Measurements from ENCODE around the gene QRFP.

The QRFP gene

GRCh38 chr9:130888146-130888885 is 8.3 kb downstream of the QRFP start:
- no peak for DNase-seq

- no peak for DNase-seq
Measured at GRCh38 chr9:130887494-130888144, 9.0 kb downstream of the QRFP start.

GRCh38 chr9:130886981-130887380 is 9.6 kb downstream of the QRFP start:
- no peak for DNase-seq

DNA sequence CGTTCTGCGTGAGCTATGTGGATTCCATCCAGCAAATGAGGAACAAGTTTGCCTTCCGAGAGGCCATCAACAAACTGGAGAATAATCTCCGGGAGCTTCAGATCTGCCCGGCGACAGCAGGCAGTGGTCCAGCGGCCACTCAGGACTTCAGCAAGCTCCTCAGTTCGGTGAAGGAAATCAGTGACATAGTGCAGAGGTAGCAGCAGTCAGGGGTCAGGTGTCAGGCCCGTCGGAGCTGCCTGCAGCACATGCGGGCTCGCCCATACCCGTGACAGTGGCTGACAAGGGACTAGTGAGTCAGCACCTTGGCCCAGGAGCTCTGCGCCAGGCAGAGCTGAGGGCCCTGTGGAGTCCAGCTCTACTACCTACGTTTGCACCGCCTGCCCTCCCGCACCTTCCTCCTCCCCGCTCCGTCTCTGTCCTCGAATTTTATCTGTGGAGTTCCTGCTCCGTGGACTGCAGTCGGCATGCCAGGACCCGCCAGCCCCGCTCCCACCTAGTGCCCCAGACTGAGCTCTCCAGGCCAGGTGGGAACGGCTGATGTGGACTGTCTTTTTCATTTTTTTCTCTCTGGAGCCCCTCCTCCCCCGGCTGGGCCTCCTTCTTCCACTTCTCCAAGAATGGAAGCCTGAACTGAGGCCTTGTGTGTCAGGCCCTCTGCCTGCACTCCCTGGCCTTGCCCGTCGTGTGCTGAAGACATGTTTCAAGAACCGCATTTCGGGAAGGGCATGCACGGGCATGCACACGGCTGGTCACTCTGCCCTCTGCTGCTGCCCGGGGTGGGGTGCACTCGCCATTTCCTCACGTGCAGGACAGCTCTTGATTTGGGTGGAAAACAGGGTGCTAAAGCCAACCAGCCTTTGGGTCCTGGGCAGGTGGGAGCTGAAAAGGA is 10.9 kb downstream of the QRFP start:
- no peak for DNase-seq

- DNase-seq, result no peak
Measured at GRCh38 chr9:130884542-130885483, 11.8 kb downstream of the QRFP start.

DNA sequence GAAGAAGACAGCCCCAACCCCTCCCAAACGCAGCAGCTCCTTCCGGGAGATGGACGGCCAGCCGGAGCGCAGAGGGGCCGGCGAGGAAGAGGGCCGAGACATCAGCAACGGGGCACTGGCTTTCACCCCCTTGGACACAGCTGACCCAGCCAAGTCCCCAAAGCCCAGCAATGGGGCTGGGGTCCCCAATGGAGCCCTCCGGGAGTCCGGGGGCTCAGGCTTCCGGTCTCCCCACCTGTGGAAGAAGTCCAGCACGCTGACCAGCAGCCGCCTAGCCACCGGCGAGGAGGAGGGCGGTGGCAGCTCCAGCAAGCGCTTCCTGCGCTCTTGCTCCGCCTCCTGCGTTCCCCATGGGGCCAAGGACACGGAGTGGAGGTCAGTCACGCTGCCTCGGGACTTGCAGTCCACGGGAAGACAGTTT is 12.5 kb downstream of the QRFP start:
- no peak for DNase-seq

GRCh38 chr9:130883479-130883878 is 13.1 kb downstream of the QRFP start:
- DNase-seq, result no peak

DNA sequence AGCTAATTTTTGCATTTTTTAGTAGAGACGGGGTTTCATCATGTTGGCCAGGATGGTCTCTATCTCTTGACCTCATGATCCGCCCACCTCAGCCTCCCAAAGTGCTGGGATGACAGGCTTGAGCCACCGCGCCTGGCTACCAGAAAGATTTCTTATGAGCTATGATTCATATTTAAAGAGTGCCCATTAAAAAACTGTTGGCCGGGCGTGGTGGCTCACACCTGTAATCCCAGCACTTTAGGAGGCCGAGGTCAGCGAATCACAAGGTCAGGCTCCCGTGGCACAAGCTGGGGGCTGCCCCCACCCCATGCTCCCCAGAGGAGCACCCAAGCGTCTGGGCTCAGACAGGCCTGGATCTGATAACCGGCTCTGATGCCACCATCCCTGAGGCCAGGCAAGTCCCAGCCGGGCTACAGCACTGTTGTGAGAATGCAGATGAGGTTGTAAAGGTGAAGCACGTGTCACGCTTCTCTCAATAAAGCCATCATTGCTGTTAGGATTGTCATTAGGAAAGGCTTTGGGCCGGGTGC is 13.9 kb downstream of the QRFP start:
- no peak for DNase-seq

DNA sequence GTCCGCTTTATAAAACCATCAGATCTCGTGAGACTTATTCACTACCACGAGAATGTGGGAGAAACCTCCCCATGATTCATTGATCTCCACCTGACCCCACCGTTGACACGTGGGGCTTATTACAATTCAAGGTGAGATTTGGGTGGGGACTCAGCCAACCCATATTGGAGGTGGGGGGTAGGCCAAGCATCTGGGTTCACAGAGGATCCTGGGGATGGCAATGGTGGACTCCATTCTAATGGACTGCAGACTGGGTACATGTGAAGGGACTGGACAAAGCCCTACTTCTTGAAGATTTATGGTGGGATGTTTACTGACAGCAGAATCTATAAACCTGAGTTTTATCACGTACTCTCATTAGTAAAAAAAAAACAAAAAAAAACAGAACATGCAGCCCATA is 15.1 kb downstream of the QRFP start:
- no peak for DNase-seq

DNA sequence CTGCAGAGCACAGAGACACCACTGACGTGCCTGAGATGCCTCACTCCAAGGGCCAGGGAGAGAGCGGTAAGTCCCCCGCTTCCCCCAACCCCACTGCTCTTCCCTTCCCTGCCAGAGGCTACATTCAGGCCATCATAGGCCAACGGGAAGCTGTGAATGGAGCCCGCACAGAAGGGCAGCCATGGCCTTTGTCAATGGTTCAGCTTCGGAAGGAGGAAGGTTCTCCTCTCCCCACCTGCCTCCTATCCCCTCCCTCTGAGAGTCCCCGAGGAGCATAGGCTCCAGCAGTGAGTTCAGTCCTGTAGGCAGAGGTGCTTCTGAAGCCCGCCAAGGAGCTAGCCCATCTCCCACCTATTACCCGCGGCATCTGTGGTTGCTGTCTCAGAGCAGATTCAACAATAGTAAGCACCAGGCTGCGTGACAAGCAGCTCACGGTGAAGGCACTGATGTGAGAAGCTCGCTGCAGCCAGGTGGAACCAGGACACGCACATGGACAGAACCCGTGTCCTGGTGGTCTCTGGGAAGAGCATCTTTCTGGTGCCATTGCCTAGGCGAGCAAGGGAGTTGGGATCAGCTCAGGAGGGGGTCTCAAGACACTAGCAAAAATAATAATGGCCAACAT is 15.9 kb downstream of the QRFP start:
- no peak for DNase-seq

- no peak for DNase-seq
Measured at GRCh38 chr9:130879863-130880411, 16.7 kb downstream of the QRFP start.

- DNase-seq, result no peak
Measured at GRCh38 chr9:130878295-130878694, 18.3 kb downstream of the QRFP start.

GRCh38 chr9:130877300-130877699 is 19.3 kb downstream of the QRFP start:
- DNase-seq, result no peak

DNA sequence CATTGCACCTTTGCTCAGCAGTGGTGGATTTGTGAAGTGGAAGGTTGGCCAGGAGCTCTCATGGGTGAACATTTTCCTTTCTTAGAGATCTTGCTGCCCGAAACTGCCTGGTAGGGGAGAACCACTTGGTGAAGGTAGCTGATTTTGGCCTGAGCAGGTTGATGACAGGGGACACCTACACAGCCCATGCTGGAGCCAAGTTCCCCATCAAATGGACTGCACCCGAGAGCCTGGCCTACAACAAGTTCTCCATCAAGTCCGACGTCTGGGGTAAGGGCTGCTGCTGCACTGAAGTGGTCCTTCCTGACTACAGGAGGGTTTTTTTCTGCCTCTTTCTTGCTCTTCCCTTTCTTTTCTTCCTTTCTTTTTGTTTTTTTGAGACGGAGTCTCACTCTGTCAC is 21.8 kb downstream of the QRFP start:
- DNase-seq, result no peak

DNA sequence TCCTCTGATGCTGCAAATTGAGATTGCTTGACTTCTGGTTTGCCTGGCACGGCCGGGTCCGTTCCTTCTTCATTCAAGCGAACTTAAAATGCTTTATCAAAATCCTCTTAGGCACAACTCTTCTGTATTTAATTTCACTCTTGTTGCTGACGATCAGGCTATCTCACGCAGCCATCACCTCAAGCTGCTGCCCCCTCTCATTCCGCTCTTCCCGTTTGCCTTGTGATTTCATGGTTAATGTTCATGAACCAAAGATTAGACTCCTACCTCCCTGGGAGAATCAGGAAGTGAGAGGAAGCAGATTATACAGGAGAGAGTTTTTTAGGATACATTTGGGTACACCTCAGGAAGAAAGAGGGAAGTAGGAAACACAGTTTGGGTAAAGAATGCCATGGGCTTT is 22.6 kb downstream of the QRFP start:
- DNase-seq, result no peak

DNA sequence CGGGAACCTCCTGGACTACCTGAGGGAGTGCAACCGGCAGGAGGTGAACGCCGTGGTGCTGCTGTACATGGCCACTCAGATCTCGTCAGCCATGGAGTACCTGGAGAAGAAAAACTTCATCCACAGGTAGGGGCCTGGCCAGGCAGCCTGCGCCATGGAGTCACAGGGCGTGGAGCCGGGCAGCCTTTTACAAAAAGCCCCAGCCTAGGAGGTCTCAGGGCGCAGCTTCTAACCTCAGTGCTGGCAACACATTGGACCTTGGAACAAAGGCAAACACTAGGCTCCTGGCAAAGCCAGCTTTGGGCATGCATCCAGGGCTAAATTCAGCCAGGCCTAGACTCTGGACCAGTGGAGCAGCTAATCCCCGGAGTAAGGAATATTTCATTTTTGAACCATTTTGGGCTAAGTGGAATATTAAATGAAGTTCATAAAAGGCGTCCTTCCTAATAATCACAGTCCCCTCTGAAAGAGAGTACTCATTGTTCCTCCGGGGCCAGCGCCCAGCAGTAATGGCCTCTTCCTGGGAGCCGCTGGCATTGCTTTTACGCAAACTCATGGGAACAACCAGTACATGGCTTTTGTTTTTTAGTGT is 23.6 kb downstream of the QRFP start:
- DNase-seq, result no peak

- DNase-seq, result no peak
Measured at GRCh38 chr9:130872508-130872907, 24.1 kb downstream of the QRFP start.

GRCh38 chr9:130872093-130872492 is 24.5 kb downstream of the QRFP start:
- no peak for DNase-seq

DNA sequence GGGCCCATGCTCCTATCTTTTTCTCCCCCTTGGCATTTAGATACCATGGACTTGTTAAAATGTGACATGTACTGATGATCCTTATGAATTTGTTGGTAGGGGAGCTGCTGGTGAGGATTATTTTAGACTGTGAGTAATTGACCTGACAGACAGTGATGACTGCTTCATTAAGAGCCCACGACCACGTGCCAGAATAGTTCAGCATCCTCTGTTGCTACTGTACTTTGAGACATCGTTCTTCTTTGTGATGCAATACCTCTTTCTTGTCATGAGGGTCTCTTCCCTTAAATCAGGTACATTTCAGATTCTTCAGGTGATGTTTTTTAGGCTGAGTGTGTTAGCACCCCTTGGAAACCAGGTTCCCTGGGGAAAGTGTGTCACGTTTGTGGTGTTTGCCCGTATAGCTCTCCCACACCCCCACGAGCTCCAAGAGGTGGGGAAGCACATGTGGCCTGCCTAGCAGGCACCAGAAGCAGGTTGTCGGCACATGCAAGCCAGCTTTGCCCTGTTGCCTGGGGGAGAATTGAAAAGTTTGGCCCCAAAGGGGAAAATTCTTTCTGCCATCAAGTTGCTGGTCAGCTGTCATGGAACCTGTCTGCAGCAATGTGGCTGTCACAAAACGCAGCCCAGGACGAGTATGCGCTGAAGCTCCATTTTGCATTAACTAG is 25.1 kb downstream of the QRFP start:
- no peak for DNase-seq
